GM21576 (cell line): ENCODE measurements around the gene TGFB1I1.
"Not testable (repeated sequence)": the region's sequence is repeated elsewhere in the genome, so short reads cannot be mapped to it uniquely, and the experiment has no call there.

Source experiments
- ATAC-seq: cut with Tn5 transposase; IDR thresholded peaks from one replicate; pipeline ENCODE4 v1.9.1; 2021; ENCODE audit warnings: mild to moderate bottlenecking, moderate library complexity; ENCODE audit not compliant: unreplicated experiment

TGFB1I1 gene

GRCh38 chr16:31486045-31486444 is 14.1 kb downstream of the TGFB1I1 start:
- ATAC-seq, result no peak

GRCh38 chr16:31487071-31487719 is 15.2 kb downstream of the TGFB1I1 start:
- no peak for ATAC-seq

DNA sequence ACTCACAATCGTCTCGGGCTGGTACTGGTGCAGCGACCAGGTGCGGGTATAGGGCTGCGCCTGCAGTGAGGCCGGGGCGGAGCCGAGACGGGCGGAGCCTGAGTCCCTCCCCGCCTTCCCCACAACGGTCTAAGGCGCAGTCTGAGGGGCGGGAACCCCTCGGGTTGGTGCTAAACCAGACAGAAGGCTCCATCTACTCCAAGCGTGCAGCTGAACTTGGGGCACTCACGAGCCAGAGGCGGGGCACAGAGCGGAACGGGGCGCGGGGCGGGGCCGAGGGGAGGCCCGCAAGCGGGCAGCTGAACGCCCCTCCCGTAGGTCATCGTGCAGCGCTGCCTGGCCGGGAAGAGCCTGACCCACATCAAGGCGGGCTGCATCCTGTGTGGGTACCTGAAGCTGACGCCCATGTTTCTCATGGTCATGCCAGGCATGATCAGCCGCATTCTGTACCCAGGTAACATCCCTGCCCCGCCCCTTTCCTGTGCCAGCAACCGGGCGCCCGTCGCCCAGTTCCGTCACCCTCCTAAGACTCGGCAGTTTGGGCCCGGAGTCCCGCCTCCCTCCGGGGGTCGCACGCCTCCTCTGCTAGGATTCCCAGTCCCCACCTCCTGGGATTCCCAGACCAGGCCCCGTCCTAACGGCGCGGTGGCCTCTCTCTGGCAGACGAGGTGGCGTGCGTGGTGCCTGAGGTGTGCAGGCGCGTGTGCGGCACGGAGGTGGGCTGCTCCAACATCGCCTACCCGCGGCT is 15.9 kb downstream of the TGFB1I1 start:
- ATAC-seq, result no peak

DNA sequence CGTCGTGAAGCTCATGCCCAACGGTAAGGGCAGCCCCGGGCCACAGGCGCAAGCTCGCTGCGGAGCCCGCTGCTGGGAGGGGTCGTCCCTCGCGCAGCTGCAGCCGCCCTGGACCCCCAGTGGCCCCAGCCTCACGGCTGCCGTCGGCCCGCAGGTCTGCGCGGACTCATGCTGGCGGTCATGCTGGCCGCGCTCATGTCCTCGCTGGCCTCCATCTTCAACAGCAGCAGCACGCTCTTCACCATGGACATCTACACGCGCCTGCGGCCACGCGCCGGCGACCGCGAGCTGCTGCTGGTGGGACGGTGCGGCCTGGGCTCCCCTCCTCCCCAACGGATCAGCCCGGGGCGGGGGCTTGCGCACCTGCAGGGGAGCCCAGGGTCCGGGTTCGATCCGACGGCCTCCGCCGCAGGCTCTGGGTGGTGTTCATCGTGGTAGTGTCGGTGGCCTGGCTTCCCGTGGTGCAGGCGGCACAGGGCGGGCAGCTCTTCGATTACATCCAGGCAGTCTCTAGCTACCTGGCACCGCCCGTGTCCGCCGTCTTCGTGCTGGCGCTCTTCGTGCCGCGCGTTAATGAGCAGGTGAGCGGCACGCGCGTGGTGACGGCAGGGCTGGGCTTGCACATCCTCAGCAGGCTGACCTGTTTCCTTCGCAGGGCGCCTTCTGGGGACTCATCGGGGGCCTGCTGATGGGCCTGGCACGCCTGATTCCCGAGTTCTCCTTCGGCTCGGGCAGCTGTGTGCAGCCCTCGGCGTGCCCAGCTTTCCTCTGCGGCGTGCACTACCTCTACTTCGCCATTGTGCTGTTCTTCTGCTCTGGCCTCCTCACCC is 16.7 kb downstream of the TGFB1I1 start:
- ATAC-seq, result no peak

DNA sequence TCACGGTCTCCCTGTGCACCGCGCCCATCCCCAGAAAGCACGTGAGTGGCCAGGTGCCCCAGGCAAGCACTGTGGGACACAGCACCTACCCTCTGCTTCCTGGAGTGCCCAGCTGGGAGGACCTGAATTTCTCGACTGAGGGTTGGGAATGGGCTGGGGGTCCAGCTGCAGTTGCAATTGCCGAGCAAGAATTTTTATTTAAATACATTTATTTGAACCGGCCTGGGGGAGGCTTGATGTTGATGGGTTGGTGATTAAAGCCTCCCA is 17.3 kb downstream of the TGFB1I1 start:
- no peak for ATAC-seq

GRCh38 chr16:31489616-31490584 is 17.9 kb downstream of the TGFB1I1 start:
- ATAC-seq, result no peak

- no peak for ATAC-seq
These were observed 19.9 kb downstream of the TGFB1I1 start for GRCh38 chr16:31491778-31492418.

GRCh38 chr16:31493506-31494125 is 21.7 kb downstream of the TGFB1I1 start:
- no peak for ATAC-seq

DNA sequence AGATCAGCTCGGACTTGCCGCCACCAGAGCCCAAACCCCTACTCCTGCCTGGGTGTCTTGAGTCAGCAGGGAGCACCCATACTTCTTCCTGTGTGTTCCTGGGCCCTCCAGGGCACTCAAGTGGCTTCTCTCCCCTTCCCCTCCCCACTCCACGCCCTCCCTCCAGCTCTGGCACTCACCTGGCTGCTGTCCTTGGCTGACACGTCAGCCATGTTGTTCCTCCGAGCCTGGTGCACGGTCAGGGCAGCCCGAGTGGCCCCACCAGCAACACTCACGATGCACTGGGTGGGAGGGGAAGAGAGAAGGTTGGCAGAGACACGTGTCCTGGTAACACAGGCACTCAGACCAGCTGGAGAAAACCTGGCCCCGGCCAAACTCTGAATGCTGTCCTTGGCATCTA is 24.7 kb downstream of the TGFB1I1 start:
- ATAC-seq, result no peak

GRCh38 chr16:31498493-31498892 is 26.5 kb downstream of the TGFB1I1 start:
- ATAC-seq, result no peak

DNA sequence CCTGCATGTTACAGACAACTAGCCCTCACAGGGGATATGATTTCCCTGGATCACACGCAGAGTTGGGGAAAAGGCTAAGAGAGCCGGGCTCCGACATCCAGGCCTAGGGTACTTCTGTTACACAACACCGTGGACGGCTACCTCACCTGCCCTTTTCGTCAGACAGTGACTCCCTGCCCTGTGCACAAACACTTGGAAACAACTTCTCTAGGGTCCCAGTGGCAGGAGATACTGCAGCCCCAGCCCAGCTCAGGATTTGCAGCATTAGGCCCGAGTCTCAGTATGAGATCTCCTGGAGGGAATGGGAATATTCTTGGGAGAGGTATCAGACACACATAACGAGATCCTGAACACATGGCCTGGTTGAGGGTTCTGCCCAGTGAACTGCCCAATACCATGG is 28.0 kb downstream of the TGFB1I1 start:
- no peak for ATAC-seq

DNA sequence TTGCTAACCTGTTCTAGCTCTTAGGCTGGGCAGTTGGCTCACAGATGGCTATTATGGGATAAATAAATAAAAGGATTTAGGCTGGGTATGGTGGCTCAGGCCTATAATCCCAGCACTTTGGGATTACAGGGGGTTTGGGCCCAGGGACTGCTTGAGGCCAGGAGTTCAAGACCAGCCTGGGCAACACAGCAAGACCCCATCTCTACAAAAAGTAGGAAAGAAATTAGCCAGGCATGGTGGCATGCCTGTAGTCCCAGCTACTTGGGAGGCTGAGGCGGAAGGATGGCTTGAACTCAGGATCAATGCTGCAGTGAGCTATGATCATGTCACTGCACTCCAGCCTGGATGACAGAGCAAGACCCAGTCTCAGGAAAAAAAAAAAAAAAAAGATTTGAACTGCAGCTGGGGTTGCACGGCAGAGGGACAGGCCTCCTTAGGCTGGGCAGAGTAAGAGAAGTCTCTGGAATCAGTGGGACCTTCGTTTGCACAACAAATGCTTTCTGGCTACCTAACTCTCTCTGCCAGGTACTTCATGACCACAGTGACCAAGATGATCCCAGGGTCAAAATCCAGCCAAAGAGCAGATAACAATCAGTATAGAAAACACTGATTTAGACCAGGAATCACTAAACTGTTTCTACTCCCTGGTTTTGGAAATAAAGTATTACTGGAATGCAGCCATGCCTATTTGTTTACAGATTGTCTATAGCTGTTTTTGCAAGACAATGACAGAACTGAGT is 29.4 kb downstream of the TGFB1I1 start:
- no peak for ATAC-seq

GRCh38 chr16:31501966-31502348 is 30.0 kb downstream of the TGFB1I1 start:
- ATAC-seq, result no peak

DNA sequence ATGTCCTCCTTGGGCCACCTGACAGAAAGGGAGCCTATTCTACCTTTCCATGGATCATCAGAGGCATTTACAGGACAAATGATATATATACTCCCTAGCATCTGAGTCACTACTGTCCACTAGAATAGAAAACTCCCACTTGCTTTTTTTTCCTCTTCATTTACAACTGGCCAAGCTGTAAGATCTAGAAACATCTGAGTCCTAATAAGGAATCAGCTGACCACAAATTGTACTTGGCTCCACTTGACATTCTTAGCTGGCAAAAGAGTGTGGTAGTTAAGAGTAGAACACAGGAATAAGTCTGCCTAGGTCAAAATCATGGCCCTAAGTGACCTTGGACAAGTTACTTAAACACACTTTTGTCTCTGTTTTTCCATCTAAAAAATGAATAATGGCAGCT is 31.0 kb downstream of the TGFB1I1 start:
- ATAC-seq, result no peak

DNA sequence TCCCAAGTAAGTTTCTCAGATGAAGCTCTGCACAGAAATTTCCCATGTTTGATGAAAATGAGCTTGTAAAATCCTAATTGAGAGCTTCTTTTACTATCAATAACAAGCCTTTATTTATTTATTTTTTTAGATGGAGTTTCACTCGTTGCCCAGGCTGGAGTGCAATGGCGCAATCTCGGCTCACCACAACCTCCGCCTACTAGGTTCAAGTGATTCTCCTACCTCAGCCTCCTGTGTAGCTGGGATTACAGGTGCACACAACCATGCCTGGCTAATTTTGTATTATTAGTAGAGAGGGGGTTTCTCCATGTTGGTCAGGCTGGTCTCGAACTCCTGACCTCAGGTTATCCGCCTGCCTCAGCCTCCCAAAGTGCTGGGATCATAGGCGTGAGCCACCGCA is 31.6 kb downstream of the TGFB1I1 start:
- ATAC-seq, result not testable (repeated sequence)

- no peak for ATAC-seq
These were observed 32.2 kb downstream of the TGFB1I1 start for GRCh38 chr16:31504159-31504558.

DNA sequence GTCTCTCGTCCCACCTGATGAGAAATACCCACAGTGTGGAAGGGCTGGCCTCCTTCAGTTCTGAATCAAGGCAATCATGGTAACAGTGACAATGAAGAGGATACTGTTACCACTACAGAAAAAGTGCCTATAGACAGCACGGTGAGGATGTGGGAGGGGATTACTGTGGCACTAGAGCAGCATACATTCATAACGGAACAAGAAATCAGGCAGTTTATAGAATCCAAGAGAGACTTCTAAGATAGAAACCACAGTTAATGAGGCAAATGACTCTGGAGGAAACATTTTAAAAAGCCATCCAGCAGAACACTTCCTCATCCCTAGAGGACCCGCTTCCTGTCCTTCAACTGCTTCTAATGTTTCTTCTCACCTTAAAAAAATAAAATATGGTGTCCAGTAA is 33.5 kb downstream of the TGFB1I1 start:
- peak; percentile 49 for ATAC-seq

GRCh38 chr16:31507617-31507928 is 35.6 kb downstream of the TGFB1I1 start:
- ATAC-seq, result peak; percentile 3

DNA sequence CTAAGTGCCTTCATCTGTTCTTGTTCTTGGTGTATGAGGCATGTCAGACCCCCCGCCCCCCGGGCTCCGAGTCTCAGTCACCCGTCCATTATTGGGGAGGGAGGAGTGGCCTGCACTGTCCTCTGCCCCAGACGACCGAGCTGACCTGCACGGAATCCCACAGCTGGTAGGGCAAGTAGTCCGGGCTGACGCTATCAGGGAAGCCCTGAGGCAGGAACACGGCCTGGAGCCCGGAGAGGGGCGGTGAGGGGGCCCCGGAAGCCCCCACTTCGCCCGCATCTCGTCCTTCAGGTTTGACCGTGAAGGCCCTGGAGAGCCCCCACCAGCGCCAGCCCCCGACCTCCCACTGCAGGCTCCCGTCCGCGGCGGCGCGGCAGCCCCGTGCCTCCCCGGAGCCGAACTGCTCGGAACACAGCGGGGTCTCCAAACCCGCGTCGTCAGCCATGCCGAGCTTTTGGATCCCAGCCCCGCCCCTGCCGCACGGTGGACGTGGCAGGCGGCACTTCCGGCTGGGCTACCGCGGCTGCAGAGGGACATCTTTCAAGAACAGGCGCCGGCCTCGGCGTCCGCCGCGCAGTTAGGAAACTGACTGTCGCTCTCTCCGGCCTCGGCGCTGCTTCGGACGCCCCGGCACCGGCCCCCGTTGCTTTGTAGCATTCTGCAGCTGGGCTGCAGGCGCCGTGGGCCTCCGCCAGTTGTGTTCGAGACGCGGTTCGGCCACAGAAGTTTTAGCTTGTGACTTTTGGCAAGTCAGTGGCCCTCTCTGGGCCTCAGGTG is 36.2 kb downstream of the TGFB1I1 start, which contains the start of gene RUSF1:
Gene RUSF1, minus strand, starts transcription at position 463 of the 777 bp plus-strand sequence. Its CDS starts 18 bp downstream, at position 445.
- ATAC-seq, result peak; percentile 84
